Tibial artery (tissue), 4 donors: Measurements from ENCODE around the gene JPT2.

Experiments
- DNase-seq, 2 donors: peaks; one replicate each; pipeline ENCODE4 v3.0.0-alpha.2; 2019
- H3K27ac ChIP-seq, 2 donors: fragments of 200-600 bp; sonication (generic) in 1 of 2; 1 replicate in 1 of 2; 2 replicates in 1 of 2; pipeline ENCODE4 v1.5.1; 2018 to 2019; ENCODE audit warnings: mild to moderate bottlenecking in 1 of 2
- H3K27me3 ChIP-seq, 2 donors: fragments of 200-600 bp; sonication (generic) in 1 of 2; one replicate each; pipeline versions ENCODE4 v1.5.1 to v1.6.0; 2016 to 2019
- H3K36me3 ChIP-seq, 3 donors: fragments of 200-600 bp; sonication (generic) in 2 of 3; one replicate each; pipeline ENCODE4 v1.5.1; 2016 to 2019; ENCODE audit warnings: mild to moderate bottlenecking in 2 of 3
- H3K4me1 ChIP-seq, 4 donors: fragments of 200-600 bp; sonication (generic) in 2 of 4; 1 replicate in 3 of 4; 2 replicates in 1 of 4; pipeline ENCODE4 v1.5.1; 2016 to 2019
- H3K4me3 ChIP-seq, 2 donors: fragments of 200-600 bp; sonication (generic) in 1 of 2; 1 replicate in 1 of 2; 2 replicates in 1 of 2; pipeline ENCODE4 v1.5.1; 2018 to 2019; ENCODE audit warnings: mild to moderate bottlenecking in 2 of 2
- H3K9me3 ChIP-seq, 3 donors: fragments of 200-600 bp; sonication (generic) in 1 of 3; one replicate each; pipeline ENCODE4 v1.5.1; 2016 to 2019
- CTCF ChIP-seq, 2 experiments: fragments of 200-600 bp in 1 of 2; fragments of 450-650 bp in 1 of 2; IDR thresholded peaks; one replicate each; pipeline ENCODE4 v1.5.1; 2017 to 2019; ENCODE audit warnings: antibody characterized with exemption in 2 of 2, mild to moderate bottlenecking in 1 of 2, moderate library complexity in 1 of 2
- intact Hi-C: fragments of 100-400 bp; cut with DNase I; formaldehyde crosslinking; loops from one replicate; pipeline ENCODE4 v1.15.0; 2023; ENCODE audit warnings: low total_unique reads

The JPT2 gene

GRCh38 chr16:1643521-1643920 is 34.6 kb upstream of the JPT2 start:
- no peaks in the 10 kb centered on the region for H3K4me1 ChIP-seq
- peaks cover 33 to 97% (median 76%) of the 10 kb centered on the region in 3 donors for H3K36me3 ChIP-seq
- no peaks in the 10 kb centered on the region for H3K9me3 ChIP-seq
- intact Hi-C loops, result no loop called here
- H3K4me3 ChIP-seq, result no peak overlapping the region
- H3K27ac ChIP-seq, result no peak overlapping the region
- no peak for DNase-seq
- H3K27me3 ChIP-seq, result no peaks in the 10 kb centered on the region
- no peak for TF ChIP-seq CTCF (IDR thresholded peaks at IDR 0.05)

- H3K27me3 ChIP-seq, result no peaks in the 10 kb centered on the region
- no peak for TF ChIP-seq CTCF (IDR thresholded peaks at IDR 0.05)
- intact Hi-C loops, result no loop called here
- H3K4me3 ChIP-seq, result no peak overlapping the region
- DNase-seq, result no peak
- no peaks in the 10 kb centered on the region for H3K9me3 ChIP-seq
- peaks cover 18 to 72% (median 52%) of the 10 kb centered on the region in 3 donors for H3K36me3 ChIP-seq
- no peak overlapping the region for H3K27ac ChIP-seq
- H3K4me1 ChIP-seq, result no peaks in the 10 kb centered on the region
These were observed 32.1 kb upstream of the JPT2 start for GRCh38 chr16:1645914-1646525.

GRCh38 chr16:1647856-1648255 is 30.2 kb upstream of the JPT2 start:
- no peak for TF ChIP-seq CTCF (IDR thresholded peaks at IDR 0.05)
- intact Hi-C loops, result no loop called here
- DNase-seq, result no peak
- Histone ChIP-seq H3K9me3 (no peaks in the 10 kb centered on the region), H3K4me1 (no peaks in the 10 kb centered on the region), H3K4me3 (no peak overlapping the region), H3K27ac (no peak overlapping the region), H3K36me3 (peaks cover 10 to 62% (median 44%) of the 10 kb centered on the region in 3 donors), H3K27me3 (no peaks in the 10 kb centered on the region)

- no peak for DNase-seq
These were observed 27.9 kb upstream of the JPT2 start for GRCh38 chr16:1650131-1650530.

GRCh38 chr16:1651094-1651973 is 26.7 kb upstream of the JPT2 start:
- H3K9me3 ChIP-seq, result no peaks in the 10 kb centered on the region
- intact Hi-C loops, result no loop called here
- peaks cover 23 to 62% (median 49%) of the 10 kb centered on the region in 3 donors for H3K36me3 ChIP-seq
- DNase-seq, result no peak
- no peak overlapping the region for H3K27ac ChIP-seq
- TF ChIP-seq CTCF (IDR thresholded peaks at IDR 0.05), result no peak
- H3K4me3 ChIP-seq, result no peak overlapping the region
- H3K27me3 ChIP-seq, result no peaks in the 10 kb centered on the region
- H3K4me1 ChIP-seq, result peaks cover 0 to 3% (median 0%) of the 10 kb centered on the region in 4 donors

More at GRCh38 chr16:1650131-1650530, 27.9 kb upstream of the JPT2 start:
- Histone ChIP-seq H3K27me3 (no peaks in the 10 kb centered on the region), H3K9me3 (no peaks in the 10 kb centered on the region), H3K36me3 (peaks cover 12 to 62% (median 46%) of the 10 kb centered on the region in 3 donors), H3K27ac (no peak overlapping the region), H3K4me1 (peaks cover 0 to 3% (median 0%) of the 10 kb centered on the region in 4 donors), H3K4me3 (no peak overlapping the region)
- intact Hi-C loops, result no loop called here
- TF ChIP-seq CTCF (IDR thresholded peaks at IDR 0.05), result no peak
